Ovary (tissue), 3 donors: ENCODE results near the gene SLC7A1.

Source experiments
- CTCF ChIP-seq, 3 donors: fragments of 450-650 bp in 2 of 3; fragments of 200-600 bp in 1 of 3; IDR thresholded peaks; one replicate each; pipeline versions ENCODE4 v1.5.1 to v1.8.0; 2016 to 2022; ENCODE audit warnings: antibody characterized with exemption in 3 of 3, mild to moderate bottlenecking in 1 of 3
- POLR2A ChIP-seq: fragments of 450-650 bp; IDR thresholded peaks from one replicate; pipeline ENCODE4 v1.6.1; 2017; ENCODE audit warnings: antibody characterized with exemption, mild to moderate bottlenecking, moderate library complexity
- donor health status: DM: no; HTN: no; CAD: no.

- TF ChIP-seq CTCF (IDR thresholded peaks at IDR 0.05) (no peak), POLR2A (no peak)
These were observed 38.7 kb downstream of the SLC7A1 start for GRCh38 chr13:29556742-29557141.
